Prostate gland (tissue), 2 donors: ENCODE results near the gene RAB3IL1.

Source experiments
- POLR2A ChIP-seq: fragments of 450-650 bp; IDR thresholded peaks from one replicate; pipeline ENCODE4 v1.6.1; 2016; ENCODE audit warnings: antibody characterized with exemption, mild to moderate bottlenecking
- TF ChIP-seq, protein P1 (sequence below), 4 experiments: fragments of 200-600 bp in 2 of 4; fragments of 450-650 bp in 2 of 4; sonication (generic) in 2 of 4; IDR thresholded peaks; 1 replicate in 3 of 4; 2 replicates in 1 of 4; pipeline ENCODE4 v1.5.1; 2016 to 2019; ENCODE audit warnings: antibody characterized with exemption in 4 of 4, mild to moderate bottlenecking in 2 of 4, moderate library complexity in 2 of 4

DNA sequence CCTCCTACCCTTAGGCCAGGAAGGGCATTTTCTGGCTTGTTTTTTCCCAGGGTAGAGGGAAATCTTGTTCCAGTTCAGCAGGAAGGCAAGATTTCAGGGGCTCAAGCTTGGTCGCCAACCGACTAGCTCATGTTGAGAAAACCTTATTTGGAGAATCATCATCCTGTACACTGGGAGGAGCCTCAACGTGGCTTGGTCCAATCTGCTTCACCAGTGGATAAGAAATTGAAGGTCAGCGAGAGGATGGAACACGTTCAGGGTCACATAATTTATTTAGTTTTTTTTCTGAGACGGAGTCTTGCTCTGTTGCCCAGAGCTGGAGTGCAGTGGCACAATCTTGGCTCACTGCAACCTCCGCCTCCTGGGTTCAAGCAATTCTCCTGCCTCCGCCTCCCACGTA, 68.7 kb downstream of the RAB3IL1 start:
- TF ChIP-seq, protein P1, sequence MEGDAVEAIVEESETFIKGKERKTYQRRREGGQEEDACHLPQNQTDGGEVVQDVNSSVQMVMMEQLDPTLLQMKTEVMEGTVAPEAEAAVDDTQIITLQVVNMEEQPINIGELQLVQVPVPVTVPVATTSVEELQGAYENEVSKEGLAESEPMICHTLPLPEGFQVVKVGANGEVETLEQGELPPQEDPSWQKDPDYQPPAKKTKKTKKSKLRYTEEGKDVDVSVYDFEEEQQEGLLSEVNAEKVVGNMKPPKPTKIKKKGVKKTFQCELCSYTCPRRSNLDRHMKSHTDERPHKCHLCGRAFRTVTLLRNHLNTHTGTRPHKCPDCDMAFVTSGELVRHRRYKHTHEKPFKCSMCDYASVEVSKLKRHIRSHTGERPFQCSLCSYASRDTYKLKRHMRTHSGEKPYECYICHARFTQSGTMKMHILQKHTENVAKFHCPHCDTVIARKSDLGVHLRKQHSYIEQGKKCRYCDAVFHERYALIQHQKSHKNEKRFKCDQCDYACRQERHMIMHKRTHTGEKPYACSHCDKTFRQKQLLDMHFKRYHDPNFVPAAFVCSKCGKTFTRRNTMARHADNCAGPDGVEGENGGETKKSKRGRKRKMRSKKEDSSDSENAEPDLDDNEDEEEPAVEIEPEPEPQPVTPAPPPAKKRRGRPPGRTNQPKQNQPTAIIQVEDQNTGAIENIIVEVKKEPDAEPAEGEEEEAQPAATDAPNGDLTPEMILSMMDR (IDR thresholded peaks at IDR 0.05) = no peak
- no peak for TF ChIP-seq POLR2A
